AG10803 (cell line): ENCODE data around the gene ZNF83.
"Not testable (repeated sequence)": the region's sequence is repeated elsewhere in the genome, so short reads cannot be mapped to it uniquely, and the experiment has no call there.

Experiments
- DNase-seq: peaks from one replicate; pipeline ENCODE4 v3.0.0; 2010; ENCODE audit warnings: low read depth
- H3K4me3 ChIP-seq: 2 replicates; pipeline ENCODE4 v1.5.1; 2011; ENCODE audit warnings: mild to moderate bottlenecking, low read length, control low read depth
- CTCF ChIP-seq: conservative IDR thresholded peaks from 2 replicates; pipeline ENCODE4 v1.5.1; 2011; ENCODE audit warnings: mild to moderate bottlenecking, low read length, control low read depth, inconsistent platforms

ZNF83 gene

GRCh38 chr19:52640916-52641315, 2.8 kb upstream of the ZNF83 start:
- peak; percentile 36 for DNase-seq
- no peak for TF ChIP-seq CTCF
- H3K4me3 ChIP-seq, result no peak overlapping the region

GRCh38 chr19:52639996-52640395, 1.8 kb upstream of the ZNF83 start:
- no peak for DNase-seq
- H3K4me3 ChIP-seq, result no peak overlapping the region
- no peak for TF ChIP-seq CTCF

- no peak for TF ChIP-seq CTCF
- peak overlapping the region; percentile 67 for H3K4me3 ChIP-seq
- DNase-seq, result peak; percentile 52
These were observed 446 bp upstream of the ZNF83 start for GRCh38 chr19:52638601-52639000.

GRCh38 chr19:52635786-52636570, 2.2 kb downstream of the ZNF83 start:
- DNase-seq, result peak; percentile 41
- no peak overlapping the region for H3K4me3 ChIP-seq
- no peak for TF ChIP-seq CTCF

GRCh38 chr19:52627441-52627840, 10.7 kb downstream of the ZNF83 start:
- not testable (repeated sequence) for DNase-seq, H3K4me3 ChIP-seq

GRCh38 chr19:52626915-52627314, 11.2 kb downstream of the ZNF83 start:
- H3K4me3 ChIP-seq, result no peak overlapping the region
- DNase-seq, result no peak
- no peak for TF ChIP-seq CTCF

- TF ChIP-seq CTCF, result no peak
- DNase-seq, result no peak
- H3K4me3 ChIP-seq, result no peak overlapping the region
These were observed 15.9 kb downstream of the ZNF83 start for GRCh38 chr19:52622261-52622660.
